ENCODE measurements around the gene VPS29.

DNA sequence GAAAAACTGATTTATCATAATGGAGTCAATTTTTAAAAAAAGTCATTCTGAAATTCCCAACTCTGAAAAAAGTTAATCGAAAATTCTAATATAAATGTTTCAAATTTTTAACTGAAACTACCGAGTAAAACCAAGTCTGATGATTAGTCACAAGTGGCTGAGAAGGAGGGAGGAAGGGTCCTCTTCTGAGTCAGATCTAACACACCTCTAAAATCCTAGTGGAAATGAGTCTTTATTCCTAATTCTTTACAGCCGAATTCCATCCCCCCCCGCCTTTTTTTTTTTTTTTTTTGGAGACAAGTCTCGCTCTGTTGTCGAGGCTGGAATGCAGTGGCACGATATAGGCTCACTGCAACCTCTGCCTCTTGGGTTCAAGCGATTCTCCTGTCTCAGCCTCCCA, 38.1 kb upstream of the VPS29 start:
- TF ChIP-seq CHD1 (IDR thresholded peaks at IDR 0.05; ENCODE audit: low read depth, low read length) (no peak), POLR2AphosphoS5 (IDR thresholded peaks at IDR 0.05; ENCODE audit: low read depth, low read length) (no peak), SP1 (IDR thresholded peaks at IDR 0.05; ENCODE audit: low read depth, low read length) (no peak), SP2 (IDR thresholded peaks at IDR 0.05; ENCODE audit: low read length) (no peak), HDAC6 (IDR thresholded peaks at IDR 0.05; ENCODE audit: low read depth, low read length) (no peak), MAFK (IDR thresholded peaks at IDR 0.05; ENCODE audit: low read depth, low read length) (no peak), SUZ12 (IDR thresholded peaks at IDR 0.05; ENCODE audit: low read length) (no peak), JUN (IDR thresholded peaks at IDR 0.05; ENCODE audit: low read depth, low read length) (no peak), GABPA (IDR thresholded peaks at IDR 0.05; ENCODE audit: borderline replicate concordance, insufficient read depth, low read length) (no peak), JUND (IDR thresholded peaks at IDR 0.05; ENCODE audit: low read length) (no peak), EZH2 (IDR thresholded peaks at IDR 0.05; ENCODE audit: low read depth, low read length, severe bottlenecking) (no peak), KDM1A (IDR thresholded peaks at IDR 0.05; ENCODE audit: borderline replicate concordance, low read length) (no peak)
- TF ChIP-seq, protein P1, sequence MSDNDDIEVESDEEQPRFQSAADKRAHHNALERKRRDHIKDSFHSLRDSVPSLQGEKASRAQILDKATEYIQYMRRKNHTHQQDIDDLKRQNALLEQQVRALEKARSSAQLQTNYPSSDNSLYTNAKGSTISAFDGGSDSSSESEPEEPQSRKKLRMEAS (IDR thresholded peaks at IDR 0.05) = no peak
- TF ChIP-seq, protein P2, sequence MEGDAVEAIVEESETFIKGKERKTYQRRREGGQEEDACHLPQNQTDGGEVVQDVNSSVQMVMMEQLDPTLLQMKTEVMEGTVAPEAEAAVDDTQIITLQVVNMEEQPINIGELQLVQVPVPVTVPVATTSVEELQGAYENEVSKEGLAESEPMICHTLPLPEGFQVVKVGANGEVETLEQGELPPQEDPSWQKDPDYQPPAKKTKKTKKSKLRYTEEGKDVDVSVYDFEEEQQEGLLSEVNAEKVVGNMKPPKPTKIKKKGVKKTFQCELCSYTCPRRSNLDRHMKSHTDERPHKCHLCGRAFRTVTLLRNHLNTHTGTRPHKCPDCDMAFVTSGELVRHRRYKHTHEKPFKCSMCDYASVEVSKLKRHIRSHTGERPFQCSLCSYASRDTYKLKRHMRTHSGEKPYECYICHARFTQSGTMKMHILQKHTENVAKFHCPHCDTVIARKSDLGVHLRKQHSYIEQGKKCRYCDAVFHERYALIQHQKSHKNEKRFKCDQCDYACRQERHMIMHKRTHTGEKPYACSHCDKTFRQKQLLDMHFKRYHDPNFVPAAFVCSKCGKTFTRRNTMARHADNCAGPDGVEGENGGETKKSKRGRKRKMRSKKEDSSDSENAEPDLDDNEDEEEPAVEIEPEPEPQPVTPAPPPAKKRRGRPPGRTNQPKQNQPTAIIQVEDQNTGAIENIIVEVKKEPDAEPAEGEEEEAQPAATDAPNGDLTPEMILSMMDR (IDR thresholded peaks at IDR 0.05; ENCODE audit: control extremely low read depth in 1 of 3, insufficient read depth in 1 of 3, low read depth in 1 of 3, low read length in 3 of 3) = no peak
